ENCODE results near the gene TCAP. TPM values are rescaled to one million over a fixed set of nuclear protein-coding genes. Genes with fewer than 3 reads are reported as not detected.

Gene TCAP
- polyA plus RNA-seq, 1 experiment, result 0.12 TPM

GRCh38 chr17:39687546-39688474 is 22.7 kb downstream of the TCAP start, which contains the start of gene PGAP3:
TSS of gene PGAP3 (minus strand) at chr17:39688057. CDS start at chr17:39688014, 43 bp downstream.
- peak within 1 kb of the TSS; percentile 85 for H3K27ac ChIP-seq (ENCODE audit: low read depth, low read length)
- no peaks in the 10 kb centered on the region for H3K27me3 ChIP-seq (ENCODE audit: control insufficient read depth, insufficient read depth, low read length)
- peak; percentile 66 for DNase-seq (ENCODE audit: low read depth, low spot score)
- CTCF ChIA-PET, result interaction anchor here (0.7 to 2.1 kb wide), 6 partner anchors 9 to 66 kb away, joined by 3 to 8 read pairs (median 4); no protein-coding TSS in a partner anchor
- POLR2A ChIA-PET, result interaction anchor here (0.5 to 1.3 kb wide), 3 partner anchors 12 to 155 kb away, joined by 3 to 18 read pairs (median 4); partner anchors contain the start of genes ERBB2 and MIEN1
- TF ChIP-seq CTCF (IDR thresholded peaks at IDR 0.05; ENCODE audit: low read depth, low read length), result no peak
- no peaks in the 10 kb centered on the region for H3K9me3 ChIP-seq (ENCODE audit: control insufficient read depth, insufficient read depth, low read length)
- peak within 1 kb of the TSS; percentile 83 for H3K4me3 ChIP-seq (ENCODE audit: low read depth, low read length)

- POLR2A ChIA-PET, result interaction anchor here (1.3 kb wide), 1 partner anchor 11 kb away, joined by 18 read pairs; the partner anchor contains the start of gene ERBB2
- Histone ChIP-seq H3K27me3 (ENCODE audit: control insufficient read depth, insufficient read depth, low read length) (no peaks in the 10 kb centered on the region), H3K4me3 (ENCODE audit: low read depth, low read length) (peak overlapping the region; percentile 83), H3K27ac (ENCODE audit: low read depth, low read length) (peak overlapping the region; percentile 85), H3K9me3 (ENCODE audit: control insufficient read depth, insufficient read depth, low read length) (no peaks in the 10 kb centered on the region)
- TF ChIP-seq CTCF (IDR thresholded peaks at IDR 0.05; ENCODE audit: low read depth, low read length), result no peak
- no peak for DNase-seq (ENCODE audit: low read depth, low spot score)
- CTCF ChIA-PET, result interaction anchor here (0.9 to 2.1 kb wide), 6 partner anchors 17 to 67 kb away, joined by 4 to 8 read pairs (median 4); no protein-coding TSS in a partner anchor
Measured at GRCh38 chr17:39688475-39688835, 23.3 kb downstream of the TCAP start.

- no peaks in the 10 kb centered on the region for H3K9me3 ChIP-seq (ENCODE audit: control insufficient read depth, insufficient read depth, low read length)
- no peaks in the 10 kb centered on the region for H3K27me3 ChIP-seq (ENCODE audit: control insufficient read depth, insufficient read depth, low read length)
- H3K4me3 ChIP-seq (ENCODE audit: low read depth, low read length), result peak overlapping the region; percentile 83
- no peak overlapping the region for H3K27ac ChIP-seq (ENCODE audit: low read depth, low read length)
- POLR2A ChIA-PET, result interaction anchor here (0.7 kb wide), 1 partner anchor 11 kb away, joined by 3 read pairs; the partner anchor contains the start of gene ERBB2
- CTCF ChIA-PET, result interaction anchor here (1.3 to 2.1 kb wide), 4 partner anchors 41 to 67 kb away, joined by 4 to 8 read pairs (median 6); no protein-coding TSS in a partner anchor
- no peak for DNase-seq (ENCODE audit: low read depth, low spot score)
- TF ChIP-seq CTCF (IDR thresholded peaks at IDR 0.05; ENCODE audit: low read depth, low read length), result no peak
Measured at GRCh38 chr17:39688945-39689344, 23.8 kb downstream of the TCAP start.

GRCh38 chr17:39694593-39694992 is 29.4 kb downstream of the TCAP start:
- TF ChIP-seq CTCF (IDR thresholded peaks at IDR 0.05; ENCODE audit: low read depth, low read length), result no peak
- CTCF ChIA-PET, result interaction anchor here (4.3 kb wide), 1 partner anchor 73 kb away, joined by 15 read pairs; no protein-coding TSS in a partner anchor
- H3K9me3 ChIP-seq (ENCODE audit: control insufficient read depth, insufficient read depth, low read length), result no peaks in the 10 kb centered on the region
- H3K4me3 ChIP-seq (ENCODE audit: low read depth, low read length), result no peak overlapping the region
- no peak overlapping the region for H3K27ac ChIP-seq (ENCODE audit: low read depth, low read length)
- POLR2A ChIA-PET, result interaction anchor here (0.5 kb wide), 1 partner anchor 35 kb away, joined by 3 read pairs; no protein-coding TSS in a partner anchor
- H3K27me3 ChIP-seq (ENCODE audit: control insufficient read depth, insufficient read depth, low read length), result no peaks in the 10 kb centered on the region
- no peak for DNase-seq (ENCODE audit: low read depth, low spot score)
